GDM1 (cell line): Measurements from ENCODE around the gene MRNIP.

ENCODE experiments used
- DNase-seq: peaks from one replicate; lab custom pipeline; 2025; lab: John Stamatoyannopoulos, UW

Gene MRNIP, protein sequence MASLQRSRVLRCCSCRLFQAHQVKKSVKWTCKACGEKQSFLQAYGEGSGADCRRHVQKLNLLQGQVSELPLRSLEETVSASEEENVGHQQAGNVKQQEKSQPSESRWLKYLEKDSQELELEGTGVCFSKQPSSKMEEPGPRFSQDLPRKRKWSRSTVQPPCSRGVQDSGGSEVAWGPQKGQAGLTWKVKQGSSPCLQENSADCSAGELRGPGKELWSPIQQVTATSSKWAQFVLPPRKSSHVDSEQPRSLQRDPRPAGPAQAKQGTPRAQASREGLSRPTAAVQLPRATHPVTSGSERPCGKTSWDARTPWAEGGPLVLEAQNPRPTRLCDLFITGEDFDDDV

DNA sequence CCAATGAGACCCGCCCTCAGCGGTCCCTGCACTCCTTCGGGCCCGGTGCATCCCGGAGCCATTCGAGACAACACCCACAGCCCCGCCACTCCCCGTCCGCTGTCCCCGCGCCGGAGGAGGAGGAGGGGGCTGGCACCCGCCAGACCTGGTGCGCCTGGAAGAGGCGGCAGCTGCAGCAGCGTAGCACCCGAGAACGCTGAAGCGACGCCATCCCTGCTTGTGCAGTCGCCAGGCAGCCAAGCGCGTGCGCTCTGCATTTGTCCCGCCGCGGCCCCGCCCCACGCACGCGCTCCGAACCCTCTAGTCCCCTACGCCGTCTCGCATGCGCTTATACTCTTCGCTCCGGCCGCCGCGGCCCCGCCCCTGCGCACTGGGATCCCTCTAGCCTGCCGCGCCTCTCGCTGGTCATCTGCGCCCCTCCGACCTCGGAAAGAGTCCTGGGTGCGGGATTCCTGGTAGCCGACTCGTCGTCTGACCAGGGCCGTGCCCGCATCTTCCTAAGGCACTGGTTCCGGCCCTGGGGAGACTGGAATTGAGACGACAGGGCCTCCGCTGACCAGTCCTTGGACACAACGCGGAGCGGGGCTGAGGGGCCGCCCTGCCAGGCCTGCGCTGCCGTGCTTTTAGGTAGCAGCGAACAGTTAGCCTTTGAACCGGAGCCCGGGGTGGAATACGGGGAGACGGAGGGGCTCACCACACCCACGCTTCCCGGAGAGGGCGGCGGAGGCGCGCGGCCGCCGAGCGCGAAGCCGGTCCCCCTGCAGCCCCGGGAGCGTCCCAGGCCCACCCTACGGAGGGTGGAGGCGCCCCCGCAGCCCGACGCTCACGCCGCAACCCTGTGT, at the start of gene MRNIP:
TSS of gene MRNIP (minus strand) at position 232 of the 842 bp plus-strand sequence. CDS start at position 211, 21 bp downstream.
- DNase-seq = peak; percentile 95

DNA sequence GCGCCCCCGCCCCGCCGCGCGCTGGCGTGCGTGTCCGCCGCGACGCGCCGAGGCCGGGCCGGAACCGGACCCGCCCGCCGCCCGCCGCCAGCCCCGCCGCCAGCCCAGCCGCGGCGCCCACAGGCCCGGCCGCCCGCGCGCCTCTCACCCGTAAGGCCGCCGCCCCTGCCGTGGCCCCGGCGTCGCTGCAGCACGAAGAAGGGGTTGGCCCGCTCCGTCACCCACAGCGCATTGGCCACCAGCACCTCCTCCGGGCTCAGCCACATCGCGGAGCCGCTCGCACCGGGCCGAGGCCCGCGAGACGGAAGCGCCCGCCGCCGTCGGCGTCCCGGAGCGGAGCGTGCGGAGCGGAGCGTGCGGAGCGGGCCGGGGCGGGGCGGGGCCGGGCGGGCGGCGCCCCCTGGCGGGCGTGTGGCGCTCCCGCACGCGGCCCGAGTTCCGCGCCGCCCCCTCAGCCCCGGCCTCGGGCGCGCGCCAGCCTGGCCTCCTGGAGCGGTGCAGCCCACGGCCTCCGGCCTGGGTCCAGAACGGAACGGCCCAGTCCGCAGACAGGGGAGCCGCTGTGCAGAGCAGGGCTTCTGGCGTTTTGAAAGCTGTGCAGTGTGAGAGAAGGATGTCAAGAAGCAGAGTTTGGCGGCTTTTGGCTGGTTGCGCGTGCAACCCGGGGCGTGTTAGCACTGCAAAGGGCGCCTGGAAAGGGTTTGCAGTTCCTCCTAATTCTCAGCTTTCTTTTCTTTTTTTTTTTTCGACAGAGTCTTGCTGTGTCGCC, 49.1 kb upstream of the MRNIP start, which contains the start of gene TBC1D9B:
TSS of gene TBC1D9B (minus strand) at position 342 of the 769 bp plus-strand sequence. CDS start at position 266, 76 bp downstream.
- DNase-seq = peak; percentile 50

DNA sequence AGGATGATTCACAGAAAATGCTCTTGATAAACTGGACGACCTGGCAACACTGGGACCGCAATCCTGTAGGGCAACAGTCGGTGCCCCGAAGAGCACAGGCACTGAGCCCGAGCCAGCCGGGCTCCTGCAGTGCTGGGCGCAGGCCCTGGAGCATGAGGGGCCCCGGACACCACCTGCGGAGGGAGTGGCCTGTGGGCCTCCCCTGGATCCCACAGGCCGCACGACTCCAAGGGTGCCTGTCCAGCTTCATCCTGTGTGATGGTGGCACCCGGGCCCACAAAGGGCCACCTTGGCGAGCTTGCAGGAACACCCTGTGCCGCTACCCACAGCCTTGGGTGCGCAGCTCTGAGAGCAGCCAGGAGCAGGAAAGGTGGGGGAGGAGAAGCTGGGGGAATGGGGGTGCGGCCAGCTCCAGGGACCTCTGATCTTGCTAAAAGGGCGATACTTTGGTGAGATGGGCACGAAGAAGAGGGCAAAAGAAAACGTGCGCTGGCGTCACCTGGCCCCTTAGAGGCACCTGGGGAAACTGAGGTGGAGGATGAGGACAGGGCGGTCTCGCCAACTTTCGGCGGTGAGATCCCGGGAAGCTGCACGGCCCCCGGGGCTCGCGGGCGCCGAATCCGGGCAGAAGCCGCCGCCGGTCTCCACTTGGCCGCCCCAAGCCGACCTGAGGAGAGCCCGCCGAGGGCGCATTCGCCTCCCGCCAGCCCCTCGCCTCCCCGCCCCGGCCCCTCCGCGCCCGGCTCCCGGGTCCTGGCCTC, 48.4 kb upstream of the MRNIP start:
- DNase-seq = no peak

DNA sequence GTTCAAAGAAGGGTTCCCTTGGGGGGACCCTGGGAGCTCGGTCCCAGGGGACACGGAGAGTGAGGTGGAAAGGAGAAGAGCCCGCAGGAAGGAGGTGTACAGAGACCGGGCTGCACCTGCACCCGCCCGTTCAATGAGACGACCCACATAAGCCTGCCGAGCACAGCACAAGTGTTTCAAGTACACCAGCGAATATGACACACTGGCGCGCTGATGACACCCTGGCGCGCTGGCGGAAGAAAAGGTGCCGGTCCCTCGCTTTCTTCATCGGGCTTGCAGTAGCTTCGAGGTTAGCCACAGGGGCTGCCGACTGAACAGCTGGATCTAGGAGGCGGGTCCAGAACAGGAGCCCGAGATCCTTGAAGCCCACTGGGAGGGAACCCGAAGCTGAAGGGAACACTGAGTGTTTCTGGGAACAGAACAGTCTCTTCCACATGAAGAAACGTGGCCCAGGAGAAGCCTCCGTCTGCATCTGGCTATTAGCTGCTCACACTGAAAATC, 47.7 kb upstream of the MRNIP start:
- no peak for DNase-seq

DNA sequence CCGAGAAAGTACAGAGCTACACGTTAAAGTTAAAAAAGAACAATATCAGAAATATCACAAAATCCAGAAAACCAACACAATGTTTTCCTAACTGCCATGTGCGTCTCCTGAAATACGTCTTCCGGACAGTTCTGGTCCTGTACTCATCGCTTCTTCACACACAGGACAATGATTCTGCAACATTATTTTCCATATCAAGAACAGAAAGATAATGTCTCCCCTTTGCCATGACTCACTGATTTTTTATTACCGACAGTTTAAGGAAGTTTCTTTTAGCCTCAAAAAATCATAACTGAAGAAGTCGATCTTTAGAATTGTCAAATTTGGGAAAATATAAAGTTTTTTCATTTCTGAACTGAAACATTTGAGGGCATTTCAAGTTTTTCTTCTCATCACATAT, 46.5 kb upstream of the MRNIP start:
- DNase-seq = no peak

DNA sequence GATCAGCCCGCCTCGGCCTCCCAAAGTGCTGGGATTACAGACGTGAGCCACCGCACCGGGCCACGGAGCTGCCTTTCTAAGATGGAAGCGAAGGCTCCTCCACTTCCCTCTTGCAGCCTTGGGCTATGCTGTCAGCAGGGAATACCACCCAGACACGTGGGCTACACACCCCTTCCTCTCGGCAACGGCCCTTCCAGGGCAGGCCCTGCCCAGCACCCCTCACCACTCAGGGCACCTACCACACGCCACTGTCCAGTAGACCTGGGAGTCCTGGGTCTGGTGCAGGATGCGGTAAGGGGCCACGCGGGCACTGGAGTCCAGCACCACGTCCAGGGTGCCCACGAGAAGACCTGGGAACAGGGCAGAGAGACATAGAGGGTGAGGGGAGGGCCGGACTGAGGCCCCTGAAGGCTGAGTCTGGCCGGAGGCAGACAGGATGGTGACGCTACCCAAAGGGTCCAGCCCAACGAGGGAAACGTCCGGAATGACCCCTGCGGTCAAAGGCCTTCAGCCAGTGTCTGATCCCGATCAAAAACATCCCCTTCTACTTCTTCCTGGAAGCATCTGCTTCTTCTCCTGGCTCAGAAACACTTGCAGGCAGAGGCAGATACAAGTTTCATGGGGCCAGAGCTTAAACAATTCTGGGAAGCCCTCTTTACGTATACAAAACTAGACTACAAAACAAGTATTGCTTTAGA, 46.0 kb upstream of the MRNIP start:
- no peak for DNase-seq

DNA sequence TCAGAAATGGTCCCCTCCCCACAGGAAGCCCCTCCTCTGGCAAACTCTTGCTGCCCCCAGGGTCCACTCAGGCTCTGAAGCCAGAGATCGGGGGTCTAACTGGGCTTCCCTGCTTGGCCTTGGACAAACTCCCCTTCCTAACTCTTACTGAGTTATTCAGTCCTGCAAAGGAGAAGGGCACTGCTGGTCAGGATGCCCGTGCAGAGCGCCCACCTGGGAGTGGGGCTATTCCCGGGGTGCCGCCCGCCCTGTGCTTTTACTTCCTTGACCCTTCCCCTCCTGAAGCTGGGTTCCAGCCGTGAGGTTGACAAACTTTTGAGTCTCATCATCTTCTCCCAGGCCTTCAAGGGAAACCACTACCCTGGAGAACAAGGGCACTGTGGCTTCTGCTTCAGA, 44.1 kb upstream of the MRNIP start:
- DNase-seq = no peak

DNA sequence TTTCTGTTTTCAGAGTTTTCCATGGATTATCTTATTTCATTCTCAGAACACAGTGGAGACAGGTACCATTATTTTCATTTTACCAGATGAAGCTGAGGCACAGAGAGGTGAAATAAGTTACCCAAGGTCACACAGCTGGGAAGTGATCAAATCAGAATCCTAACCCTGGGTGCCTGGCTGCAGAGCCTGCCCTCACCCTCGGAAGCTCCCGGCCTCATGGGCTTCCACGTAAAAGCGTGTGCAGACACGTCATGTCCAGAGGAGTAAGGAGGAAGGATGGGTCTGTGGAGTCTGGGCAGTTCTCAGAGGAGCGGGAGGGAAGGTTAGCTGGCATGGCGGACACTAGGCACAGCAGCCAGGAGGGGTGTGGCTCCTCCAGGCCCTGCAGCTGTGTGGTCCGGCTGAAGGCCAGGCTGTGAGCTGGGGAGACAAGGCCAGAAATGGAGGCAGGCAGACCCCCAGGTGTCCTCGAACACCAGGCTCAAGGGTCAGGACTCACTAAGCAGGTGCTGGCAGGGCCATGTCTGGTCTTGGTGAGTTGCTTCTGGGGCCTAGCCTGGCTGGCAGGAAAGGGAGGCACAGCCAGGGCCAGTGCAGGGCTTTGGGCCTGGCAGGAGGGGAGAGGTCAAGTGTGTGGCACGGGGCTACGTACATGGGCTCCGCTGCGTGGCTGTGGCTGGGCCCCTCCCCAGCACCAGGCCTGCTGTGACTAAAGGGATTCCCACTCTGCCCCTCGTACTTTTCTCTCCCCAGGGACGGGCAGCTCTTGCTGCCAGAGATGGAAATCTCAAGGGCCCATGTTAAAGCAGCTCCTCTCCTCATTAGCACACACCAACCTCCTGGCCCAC, 43.5 kb upstream of the MRNIP start:
- DNase-seq = no peak

DNA sequence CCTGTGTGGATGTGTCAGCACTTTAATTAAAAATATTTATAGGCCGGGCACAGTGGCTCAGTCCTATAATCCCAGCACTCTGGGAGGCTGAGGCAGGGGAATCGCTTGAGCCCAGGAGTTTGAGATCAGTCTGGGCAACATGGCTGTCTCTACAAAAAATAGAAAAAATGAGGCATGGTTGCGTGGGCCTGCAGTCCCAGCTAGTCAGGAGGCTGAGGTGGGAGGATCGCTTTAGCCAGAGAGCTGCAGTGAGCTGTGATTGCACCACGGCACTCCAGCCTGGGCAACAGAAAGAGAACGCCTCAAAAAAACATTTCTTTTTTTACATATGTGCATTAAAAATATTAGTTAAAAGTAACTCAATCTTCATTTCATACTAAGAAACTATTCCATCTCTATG, 42.8 kb upstream of the MRNIP start:
- DNase-seq = no peak

DNA sequence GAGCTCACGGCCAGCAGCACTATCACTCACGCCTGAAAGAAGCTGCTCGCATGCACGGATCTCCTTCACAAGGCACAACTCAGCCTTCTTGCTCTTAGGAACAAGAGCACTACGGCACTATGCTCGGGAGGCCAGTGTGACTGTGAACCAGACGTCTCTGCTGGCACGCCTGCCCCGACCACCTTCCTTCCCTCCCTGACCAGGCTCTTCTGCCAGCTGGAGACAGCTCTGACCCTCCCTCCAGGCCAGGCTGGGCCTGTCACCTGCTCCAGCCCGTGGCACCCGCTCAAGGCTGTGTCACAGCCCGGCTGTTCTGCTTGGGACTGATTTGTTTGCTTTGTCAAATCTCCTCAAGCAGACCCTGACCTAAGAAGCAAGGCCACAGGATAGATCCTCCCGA, 42.1 kb upstream of the MRNIP start:
- DNase-seq = no peak

DNA sequence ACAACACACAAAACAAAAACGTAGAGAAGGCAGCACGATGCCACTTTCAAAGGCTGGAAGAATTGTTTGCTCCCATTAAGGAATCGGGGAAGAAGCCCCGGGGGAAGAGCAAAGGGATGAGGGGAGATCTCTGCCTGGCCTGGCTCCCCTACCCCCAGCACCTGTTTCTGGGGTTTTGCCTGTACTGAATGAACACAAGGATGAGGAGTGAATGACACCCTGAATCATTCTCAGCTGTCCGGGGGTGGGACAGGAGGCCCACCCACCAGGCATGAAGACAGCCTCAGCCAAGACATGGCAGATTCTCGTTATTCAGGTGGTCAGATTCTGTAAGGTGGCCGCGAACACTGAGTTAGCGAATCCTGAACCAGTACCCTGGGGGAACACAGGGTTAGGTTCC, 41.6 kb upstream of the MRNIP start:
- no peak for DNase-seq

DNA sequence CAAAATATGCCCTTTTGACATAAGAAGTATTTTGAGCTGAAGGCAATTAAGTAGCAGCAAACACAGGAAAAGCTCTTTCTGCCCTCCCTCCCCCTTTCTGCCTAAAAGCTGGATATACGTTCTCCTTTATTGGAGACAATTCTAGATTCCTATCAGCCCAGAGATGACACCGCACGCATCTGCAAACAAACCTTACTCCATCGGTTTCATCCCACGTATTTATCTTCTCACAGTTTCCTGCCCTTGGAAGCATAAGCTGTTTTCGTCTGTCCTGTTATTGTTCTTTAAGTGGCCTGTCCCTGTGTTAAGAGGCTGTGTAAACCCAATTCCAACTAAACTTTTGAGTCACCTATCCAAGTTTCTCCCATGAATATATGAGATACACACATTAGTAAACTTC, 37.2 kb upstream of the MRNIP start:
- DNase-seq = no peak

DNA sequence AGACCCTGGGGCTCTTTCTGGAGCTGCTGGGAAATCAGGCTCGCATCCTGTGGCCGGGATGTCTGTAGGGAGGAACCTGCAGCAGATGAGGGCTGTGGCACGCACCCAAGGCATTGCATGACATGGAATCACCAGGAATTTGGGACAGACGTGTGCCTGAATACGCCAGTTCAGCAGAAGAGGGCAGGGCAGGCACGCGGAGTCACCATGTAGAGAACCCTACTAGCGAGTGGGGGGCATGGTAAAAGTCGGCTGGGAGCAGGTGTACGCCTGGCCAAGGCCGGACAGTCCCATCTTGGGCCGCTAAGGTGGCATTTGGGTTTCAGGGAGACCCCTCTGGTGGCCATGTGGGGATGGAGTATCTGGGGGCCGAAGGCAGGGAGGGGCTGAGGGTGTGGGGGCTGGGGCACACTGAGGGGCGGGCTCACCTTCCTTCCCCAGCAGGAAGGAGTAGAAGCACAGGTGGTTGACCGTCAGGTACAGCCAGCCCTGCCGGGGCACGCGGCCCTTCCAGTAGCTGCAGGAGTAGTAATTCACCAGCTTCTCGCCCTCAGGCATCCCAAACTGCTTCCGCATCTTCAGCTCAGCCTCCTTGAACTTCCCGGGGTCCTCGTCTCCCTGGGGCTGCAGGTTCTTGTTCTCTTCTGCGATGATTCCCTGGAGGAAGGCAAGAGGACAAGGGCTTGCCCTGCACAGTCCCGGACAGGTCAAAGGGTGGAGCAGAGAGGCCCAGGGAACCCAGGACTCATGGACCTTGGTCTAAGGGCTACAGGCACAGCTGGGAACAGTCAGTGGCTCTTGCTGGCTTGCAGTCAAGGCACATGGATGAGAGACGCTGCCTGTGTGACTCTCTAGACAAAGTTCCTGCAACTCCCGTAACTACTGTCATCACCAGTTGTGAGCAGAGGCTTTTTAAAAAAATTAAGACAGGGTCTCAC, 35.6 kb upstream of the MRNIP start:
- no peak for DNase-seq

DNA sequence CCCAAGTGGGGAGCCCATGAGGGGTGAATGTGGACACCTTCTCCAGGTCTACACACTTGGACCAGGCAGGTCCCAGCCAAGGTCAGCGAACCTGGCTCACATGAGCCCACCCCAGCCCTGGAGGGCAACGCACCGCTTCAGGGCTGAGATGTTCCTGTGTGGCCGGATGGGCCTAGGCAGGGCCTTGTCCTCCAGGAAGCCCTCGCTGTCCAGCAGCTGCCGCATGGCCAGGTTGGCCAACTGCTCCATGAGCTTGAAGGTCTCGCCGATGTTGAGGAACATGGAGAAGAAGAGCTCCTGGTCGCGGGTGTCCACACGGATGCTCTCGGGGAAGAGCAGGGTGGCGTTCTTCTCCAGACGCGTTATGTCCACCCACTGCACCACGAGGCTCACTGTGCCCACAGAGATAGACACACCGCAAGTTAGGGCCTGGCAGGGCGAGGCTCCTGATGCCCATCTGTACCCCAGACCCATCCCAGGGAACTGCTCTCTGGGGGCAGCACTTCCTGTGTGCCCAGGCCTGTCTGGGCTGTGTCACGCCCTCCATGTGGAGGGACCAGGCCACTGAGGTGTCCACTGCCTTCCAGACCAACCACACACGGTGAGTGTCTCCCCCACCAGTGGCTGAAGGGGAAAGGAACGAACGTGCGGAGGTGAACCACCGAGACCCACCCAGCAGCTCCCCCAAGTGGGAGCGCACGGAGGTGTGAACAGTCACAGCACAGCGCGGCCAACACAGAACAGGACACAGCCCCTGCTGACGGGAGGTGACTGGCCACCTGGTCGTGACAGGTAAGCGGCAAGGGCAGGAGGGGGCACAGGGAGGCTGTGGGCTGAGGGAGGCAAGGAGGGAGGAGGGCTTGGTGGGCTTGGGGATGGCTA, 34.7 kb upstream of the MRNIP start:
- no peak for DNase-seq

DNA sequence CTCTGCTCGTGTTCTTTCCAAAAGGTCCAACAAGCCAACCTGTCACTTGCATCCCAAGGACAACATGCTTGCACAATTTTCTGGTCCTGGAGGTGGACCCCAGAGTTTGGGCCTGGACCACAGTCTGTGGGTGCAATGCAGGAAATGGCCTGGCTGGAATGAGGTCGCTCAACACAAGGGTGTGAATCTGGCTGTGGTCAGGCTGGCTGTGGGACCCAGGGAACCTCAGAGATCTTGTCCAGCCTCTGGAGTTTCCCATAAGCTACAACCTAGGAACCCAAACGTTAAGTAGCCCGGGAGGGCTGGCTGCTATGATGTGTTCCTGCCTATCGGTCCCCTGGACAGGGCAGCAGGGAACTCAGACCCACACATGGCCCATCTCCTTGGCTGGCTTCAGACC, 33.6 kb upstream of the MRNIP start:
- DNase-seq = no peak

DNA sequence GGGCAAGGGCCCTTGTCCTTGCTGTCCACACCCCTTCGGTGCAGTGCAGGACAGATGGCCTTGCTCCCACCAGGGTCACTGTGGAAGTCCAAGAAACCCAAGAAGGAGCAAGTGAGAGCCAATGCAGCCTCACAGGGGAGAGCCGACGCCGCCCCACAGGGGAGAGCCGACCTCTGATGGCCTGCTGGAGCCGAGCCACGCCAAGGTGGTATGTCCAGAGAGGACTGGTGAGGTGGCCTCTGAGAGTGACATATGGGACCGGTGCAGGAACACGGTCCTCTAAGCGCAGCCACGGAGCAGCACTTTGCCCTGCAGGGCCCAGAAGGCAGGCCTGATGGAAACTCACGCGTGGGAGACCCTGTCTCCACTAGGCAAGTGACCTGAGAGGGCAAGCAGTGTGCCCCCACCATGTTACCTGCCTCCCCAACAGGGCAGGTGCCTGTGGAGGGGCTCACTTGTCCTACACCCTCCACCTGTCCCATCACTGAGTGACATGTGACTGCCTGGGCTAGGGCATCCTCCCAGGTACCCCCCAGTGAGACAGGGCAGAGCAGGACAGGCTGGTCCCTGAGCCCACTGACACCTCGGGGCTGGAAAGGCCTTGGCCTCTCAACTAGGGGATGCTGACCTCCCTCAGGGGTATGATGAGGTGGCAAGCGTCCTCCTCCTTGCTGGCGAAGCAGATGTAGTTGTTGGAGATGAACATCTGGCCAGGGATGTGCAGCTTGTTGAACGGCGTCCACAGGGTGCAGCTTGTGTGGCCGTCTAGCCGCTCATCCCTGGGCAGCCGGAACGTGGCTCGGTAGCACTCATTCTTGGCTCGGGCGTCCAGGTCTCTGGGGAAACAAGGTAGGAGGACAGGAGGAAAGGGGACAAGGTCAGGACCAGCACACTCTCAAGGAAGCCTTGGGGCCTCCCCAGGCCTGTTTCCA, 32.4 kb upstream of the MRNIP start:
- no peak for DNase-seq

DNA sequence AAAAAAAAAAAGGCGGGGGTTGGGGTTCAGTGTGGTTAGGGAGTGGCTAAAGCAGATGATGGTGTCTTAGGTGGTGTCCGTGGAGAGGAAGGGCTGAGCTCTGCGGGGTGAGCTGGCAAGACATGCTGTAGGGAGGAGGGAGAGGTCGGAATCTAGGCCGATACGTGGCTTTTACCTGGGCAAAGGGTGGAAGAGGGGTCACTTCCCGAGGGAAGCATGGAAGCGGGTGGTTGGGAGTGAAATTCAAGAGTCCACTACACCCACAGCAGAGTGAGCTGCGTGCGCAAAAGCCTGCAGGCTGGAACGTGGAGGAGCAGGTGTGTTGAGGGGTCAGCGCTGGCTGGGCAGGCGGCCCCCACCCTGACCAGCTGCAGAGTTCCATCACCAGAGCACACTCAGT, 31.3 kb upstream of the MRNIP start:
- DNase-seq = no peak
